Measurements from ENCODE around the gene OTUB1.

DNA sequence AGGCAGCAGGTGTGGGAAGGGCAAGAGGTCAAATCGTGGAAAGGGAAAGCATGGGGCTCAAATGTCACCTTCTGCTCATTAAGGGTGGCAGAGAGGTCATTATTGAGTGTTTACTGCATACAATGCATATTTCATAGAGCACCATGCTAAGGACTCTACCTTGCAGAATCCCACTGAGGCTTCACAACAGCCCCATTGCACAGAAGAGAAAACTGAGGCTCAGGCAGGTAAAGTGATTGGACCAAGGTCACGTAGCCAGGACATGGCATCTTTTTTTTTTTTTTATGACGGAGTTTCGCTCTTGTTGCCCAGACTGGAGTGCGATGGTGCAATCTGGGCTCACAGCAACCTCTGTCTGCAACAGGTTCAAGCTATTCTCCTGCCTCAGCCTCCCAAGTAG lies 57.3 kb downstream of the OTUB1 start:
- TF ChIP-seq, protein P1, sequence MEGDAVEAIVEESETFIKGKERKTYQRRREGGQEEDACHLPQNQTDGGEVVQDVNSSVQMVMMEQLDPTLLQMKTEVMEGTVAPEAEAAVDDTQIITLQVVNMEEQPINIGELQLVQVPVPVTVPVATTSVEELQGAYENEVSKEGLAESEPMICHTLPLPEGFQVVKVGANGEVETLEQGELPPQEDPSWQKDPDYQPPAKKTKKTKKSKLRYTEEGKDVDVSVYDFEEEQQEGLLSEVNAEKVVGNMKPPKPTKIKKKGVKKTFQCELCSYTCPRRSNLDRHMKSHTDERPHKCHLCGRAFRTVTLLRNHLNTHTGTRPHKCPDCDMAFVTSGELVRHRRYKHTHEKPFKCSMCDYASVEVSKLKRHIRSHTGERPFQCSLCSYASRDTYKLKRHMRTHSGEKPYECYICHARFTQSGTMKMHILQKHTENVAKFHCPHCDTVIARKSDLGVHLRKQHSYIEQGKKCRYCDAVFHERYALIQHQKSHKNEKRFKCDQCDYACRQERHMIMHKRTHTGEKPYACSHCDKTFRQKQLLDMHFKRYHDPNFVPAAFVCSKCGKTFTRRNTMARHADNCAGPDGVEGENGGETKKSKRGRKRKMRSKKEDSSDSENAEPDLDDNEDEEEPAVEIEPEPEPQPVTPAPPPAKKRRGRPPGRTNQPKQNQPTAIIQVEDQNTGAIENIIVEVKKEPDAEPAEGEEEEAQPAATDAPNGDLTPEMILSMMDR (IDR thresholded peaks at IDR 0.05), result no peak
- TF ChIP-seq EP300 (IDR thresholded peaks at IDR 0.05) (no peak), POLR2A (IDR thresholded peaks at IDR 0.05) (no peak)

All from tibial nerve (tissue), 4 donors.